ENCODE data around the gene DUSP1. TPM values are rescaled to one million over a fixed set of nuclear protein-coding genes. Genes with fewer than 3 reads are reported as not detected.

Gene DUSP1
- total and polyA plus RNA-seq, 10 of the 15 experiments (the other 5 are each of a cell fraction or from before 2014, with no cell fraction given): 1.4 to 6.2 (median 3.9) TPM

GRCh38 chr5:172749881-172750633 is 20.9 kb downstream of the DUSP1 start (continued):
- TF ChIP-seq ZNF687 (IDR thresholded peaks at IDR 0.05) (no peak), SREBF1 (IDR thresholded peaks at IDR 0.05; ENCODE audit: low read length) (no peak), ZSCAN29 (IDR thresholded peaks at IDR 0.05) (no peak), PML (IDR thresholded peaks at IDR 0.05; ENCODE audit: low read length) (no peak), CBX3 (IDR thresholded peaks at IDR 0.05; ENCODE audit: borderline replicate concordance, low read depth) (no peak), HDAC2 (IDR thresholded peaks at IDR 0.05) (no peak), RB1 (IDR thresholded peaks at IDR 0.05; ENCODE audit: borderline replicate concordance) (no peak), TCF7 (IDR thresholded peaks at IDR 0.05; ENCODE audit: borderline replicate concordance) (no peak), ZBTB4 (CRISPR knock-in tag; IDR thresholded peaks at IDR 0.05) (no peak), CREM (IDR thresholded peaks at IDR 0.05; ENCODE audit: low read depth) (no peak), PRDM15 (CRISPR knock-in tag; IDR thresholded peaks at IDR 0.05) (no peak), CBFB (IDR thresholded peaks at IDR 0.05; ENCODE audit: low read depth) (no peak)

Measured in GM12878 (cell line).